HG03159 (cell line): ENCODE measurements around the gene C10orf71.

Experiments used
- ATAC-seq: cut with Tn5 transposase; IDR thresholded peaks from one replicate; pipeline ENCODE4 v1.9.1; 2021; ENCODE audit warnings: mild to moderate bottlenecking, moderate library complexity; ENCODE audit not compliant: unreplicated experiment

Gene C10orf71

GRCh38 chr10:49298983-49299815, at the start of gene C10orf71:
TSS of gene C10orf71 (plus strand) at chr10:49299170. CDS start at chr10:49322546, 23,376 bp downstream.
- ATAC-seq = peak; percentile 5

- ATAC-seq = no peak
Measured at GRCh38 chr10:49252313-49253034, 46.5 kb upstream of the C10orf71 start.

- no peak for ATAC-seq
Measured at GRCh38 chr10:49253340-49253906, 45.5 kb upstream of the C10orf71 start.

GRCh38 chr10:49254150-49254549, 44.8 kb upstream of the C10orf71 start:
- no peak for ATAC-seq

- ATAC-seq = no peak
Measured at GRCh38 chr10:49254556-49255318, 44.2 kb upstream of the C10orf71 start.

GRCh38 chr10:49255883-49256282, 43.1 kb upstream of the C10orf71 start:
- no peak for ATAC-seq

- ATAC-seq = no peak
Measured at GRCh38 chr10:49257154-49257553, 41.8 kb upstream of the C10orf71 start.

GRCh38 chr10:49257626-49258349, 41.2 kb upstream of the C10orf71 start:
- no peak for ATAC-seq

GRCh38 chr10:49258350-49258683, 40.7 kb upstream of the C10orf71 start:
- no peak for ATAC-seq

GRCh38 chr10:49260644-49261296, 38.2 kb upstream of the C10orf71 start:
- ATAC-seq = no peak

- ATAC-seq = no peak
Measured at GRCh38 chr10:49263591-49263990, 35.4 kb upstream of the C10orf71 start.

GRCh38 chr10:49264177-49264677, 34.7 kb upstream of the C10orf71 start:
- ATAC-seq = no peak

- ATAC-seq = no peak
Measured at GRCh38 chr10:49265885-49266284, 33.1 kb upstream of the C10orf71 start.

GRCh38 chr10:49268185-49268584, 30.8 kb upstream of the C10orf71 start:
- no peak for ATAC-seq

GRCh38 chr10:49269523-49269922, 29.4 kb upstream of the C10orf71 start:
- no peak for ATAC-seq

GRCh38 chr10:49270565-49270964, 28.4 kb upstream of the C10orf71 start:
- ATAC-seq = no peak

- ATAC-seq = no peak
Measured at GRCh38 chr10:49271346-49271745, 27.6 kb upstream of the C10orf71 start.

GRCh38 chr10:49272251-49273081, 26.5 kb upstream of the C10orf71 start:
- no peak for ATAC-seq

- ATAC-seq = no peak
Measured at GRCh38 chr10:49273082-49273465, 25.9 kb upstream of the C10orf71 start.
